ENCODE results near the gene CADPS. TPM values are rescaled to one million over a fixed set of nuclear protein-coding genes. Genes with fewer than 3 reads are reported as not detected.

The CADPS gene
- total RNA-seq, 4 donors from 2014 or later, result 2.2 to 6.9 TPM; not detected in 2

- no peak for TF ChIP-seq CTCF (IDR thresholded peaks at IDR 0.05)
- no peak for TF ChIP-seq POLR2A (IDR thresholded peaks at IDR 0.05)
- WGBS, 2 donors, result 34 to 48% methylated on average over 2 of the region's 2 CpGs
- intact Hi-C loops (cut with DNase I; ENCODE audit: low total_unique reads), result no loop called here
- DNase-seq (ENCODE audit: low spot score in 2 of 2), result no peak
- H3K4me3 ChIP-seq (ENCODE audit: low read depth, poor library complexity, severe bottlenecking), result no peak overlapping the region
These were observed 101.0 kb downstream of the CADPS start for GRCh38 chr3:62774221-62774620.

- no peak for DNase-seq (ENCODE audit: low spot score in 2 of 2)
- TF ChIP-seq POLR2A (IDR thresholded peaks at IDR 0.05) (no peak), CTCF (IDR thresholded peaks at IDR 0.05) (no peak)
- WGBS, 2 donors, result 79 to 80% methylated on average over 7 of the region's 7 CpGs
- intact Hi-C loops (cut with DNase I; ENCODE audit: low total_unique reads), result no loop called here
- no peak overlapping the region for H3K4me3 ChIP-seq (ENCODE audit: low read depth, poor library complexity, severe bottlenecking)
These were observed 103.7 kb downstream of the CADPS start for GRCh38 chr3:62771331-62772072.

GRCh38 chr3:62768896-62769295 is 106.3 kb downstream of the CADPS start:
- TF ChIP-seq POLR2A (IDR thresholded peaks at IDR 0.05) (no peak), CTCF (IDR thresholded peaks at IDR 0.05) (no peak)
- no peak overlapping the region for H3K4me3 ChIP-seq (ENCODE audit: low read depth, poor library complexity, severe bottlenecking)
- WGBS, 2 donors, result 43 to 62% methylated on average over 2 of the region's 2 CpGs
- no peak for DNase-seq (ENCODE audit: low spot score in 2 of 2)
- intact Hi-C loops (cut with DNase I; ENCODE audit: low total_unique reads), result no loop called here

- WGBS, 2 donors, result 85 to 88% methylated on average over 1 of the region's 1 CpG
- intact Hi-C loops (cut with DNase I; ENCODE audit: low total_unique reads), result no loop called here
- no peak for DNase-seq (ENCODE audit: low spot score in 2 of 2)
- TF ChIP-seq CTCF (IDR thresholded peaks at IDR 0.05) (no peak), POLR2A (IDR thresholded peaks at IDR 0.05) (no peak)
- H3K4me3 ChIP-seq (ENCODE audit: low read depth, poor library complexity, severe bottlenecking), result no peak overlapping the region
These were observed 113.5 kb downstream of the CADPS start for GRCh38 chr3:62761711-62762110.

GRCh38 chr3:62761311-62761710 is 113.9 kb downstream of the CADPS start:
- no peak for DNase-seq (ENCODE audit: low spot score in 2 of 2)
- no peak for TF ChIP-seq CTCF (IDR thresholded peaks at IDR 0.05)
- no peak overlapping the region for H3K4me3 ChIP-seq (ENCODE audit: low read depth, poor library complexity, severe bottlenecking)
- intact Hi-C loops (cut with DNase I; ENCODE audit: low total_unique reads), result no loop called here
